SU-DHL-6 (cell line): ENCODE results near the gene LCORL.

Experiments
- H2AFZ ChIP-seq: fragments of 200-600 bp; sonication (generic); 2 replicates; pipeline ENCODE4 v1.6.1; 2014; ENCODE audit warnings: low read depth, mild to moderate bottlenecking, moderate library complexity, mixed read lengths, antibody characterized with exemption, low read length; ENCODE audit not compliant: severe bottlenecking
- H3F3A ChIP-seq: fragments of 200-600 bp; shearing (Covaris generic); 2 replicates; pipeline ENCODE4 v1.6.0; 2016; ENCODE audit warnings: antibody characterized with exemption, mild to moderate bottlenecking; ENCODE audit not compliant: insufficient read depth
- H3K27ac ChIP-seq: fragments of 200-600 bp; sonication (generic); 2 replicates; pipeline ENCODE4 v1.5.1; 2016; ENCODE audit warnings: low read depth, mild to moderate bottlenecking, low read length, moderate library complexity, mixed read lengths
- H3K27me3 ChIP-seq: fragments of 200-600 bp; sonication (generic), shearing (Covaris generic); 2 replicates; pipeline ENCODE4 v1.6.0; 2014; ENCODE audit warnings: mild to moderate bottlenecking, low read length
- H3K36me3 ChIP-seq: fragments of 200-600 bp; sonication (generic); 2 replicates; pipeline ENCODE4 v1.6.1; 2014; ENCODE audit warnings: mild to moderate bottlenecking, low read length, mixed read lengths
- H3K4me2 ChIP-seq: fragments of 300-600, 200-600 bp; shearing (Covaris generic), sonication (generic); 2 replicates; pipeline ENCODE4 v1.6.0; 2014; ENCODE audit warnings: low read length, low read depth, mild to moderate bottlenecking; ENCODE audit not compliant: poor library complexity, severe bottlenecking
- H3K4me3 ChIP-seq: fragments of 200-600 bp; sonication (generic); 2 replicates; pipeline ENCODE4 v1.5.1; 2014; ENCODE audit warnings: antibody characterized with exemption, low read length, mild to moderate bottlenecking, mixed read lengths; ENCODE audit not compliant: insufficient read depth, poor library complexity, severe bottlenecking
- H3K79me2 ChIP-seq: fragments of 200-600 bp; sonication (generic); 2 replicates; pipeline ENCODE4 v1.6.1; 2014; ENCODE audit warnings: mild to moderate bottlenecking, low read length, moderate library complexity; ENCODE audit not compliant: insufficient read depth
- H3K9ac ChIP-seq: fragments of 200-600 bp; sonication (generic); 2 replicates; pipeline ENCODE4 v1.7.0; 2014; ENCODE audit warnings: mild to moderate bottlenecking, low read length
- H3K9me2 ChIP-seq: fragments of 200-600 bp; sonication (generic); replicated peaks from 2 replicates; pipeline ENCODE4 v1.6.1; 2014; ENCODE audit warnings: low read length; ENCODE audit not compliant: insufficient read depth
- H3K9me3 ChIP-seq: fragments of 200-600 bp; sonication (generic); 2 replicates; pipeline ENCODE4 v1.6.1; 2014; ENCODE audit warnings: low read length, mixed read lengths; ENCODE audit not compliant: insufficient read depth
- H4K20me1 ChIP-seq: fragments of 200-600 bp; sonication (generic); 2 replicates; pipeline ENCODE4 v1.6.1; 2014; ENCODE audit warnings: low read depth, mild to moderate bottlenecking, antibody characterized with exemption, low read length, moderate library complexity, mixed read lengths
- CTCF ChIP-seq: fragments of 200-600 bp; sonication (generic); IDR thresholded peaks from one replicate; pipeline ENCODE4 v1.5.1; 2017; ENCODE audit warnings: antibody characterized with exemption, mild to moderate bottlenecking, low read length, moderate library complexity; ENCODE audit not compliant: insufficient read depth, poor library complexity, severe bottlenecking
- EZH2phosphoT487 ChIP-seq: fragments of 200-600 bp; sonication (generic), shearing (Covaris generic); conservative IDR thresholded peaks from 2 replicates; pipeline ENCODE4 v1.6.1; 2018; ENCODE audit warnings: mild to moderate bottlenecking, antibody characterized with exemption, low read length, moderate library complexity, mixed read lengths

Gene LCORL

GRCh38 chr4:17915439-17915838 is 106.1 kb downstream of the LCORL start:
- H3K27ac ChIP-seq: no peak overlapping the region
- no peaks in the 10 kb centered on the region for H4K20me1 ChIP-seq
- no peak overlapping the region for H3K9ac ChIP-seq
- no peak for TF ChIP-seq CTCF
- TF ChIP-seq EZH2phosphoT487: no peak
- H3K27me3 ChIP-seq: no peaks in the 10 kb centered on the region
- no peaks in the 10 kb centered on the region for H3K36me3 ChIP-seq
- no peaks in the 10 kb centered on the region for H3K9me2 ChIP-seq
- no peak overlapping the region for H2AFZ ChIP-seq
- no peak overlapping the region for H3K4me2 ChIP-seq
- H3K9me3 ChIP-seq: no peaks in the 10 kb centered on the region
- no peak overlapping the region for H3K4me3 ChIP-seq
- no peaks in the 10 kb centered on the region for H3F3A ChIP-seq
- H3K79me2 ChIP-seq: 0 out of 2 replicates have a peak, but pooled peaks cover 14% of the 10 kb centered on the region

DNA sequence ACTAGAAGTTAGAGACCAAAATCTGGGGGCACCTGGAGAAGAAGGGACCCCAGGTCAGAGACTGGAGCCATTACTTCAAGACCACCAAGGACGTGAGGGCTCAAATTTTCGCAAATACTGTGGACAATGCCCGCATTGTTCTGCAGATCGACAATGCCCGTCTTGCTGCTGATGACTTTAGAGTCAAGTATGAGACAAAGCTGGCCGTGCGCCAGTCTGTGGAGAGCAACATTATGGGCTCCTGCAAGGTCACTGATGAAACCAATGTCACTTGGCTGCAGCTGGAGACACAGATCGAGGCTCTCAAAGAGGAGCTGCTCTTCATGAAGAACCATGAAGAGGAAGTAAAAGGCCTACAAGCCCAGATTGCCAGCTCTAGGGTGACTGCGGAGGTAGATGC is 109.5 kb downstream of the LCORL start:
- Histone ChIP-seq H3K9ac (no peak overlapping the region), H3K4me3 (no peak overlapping the region), H3K27ac (no peak overlapping the region), H3F3A (no peaks in the 10 kb centered on the region), H3K36me3 (0 out of 2 replicates have a peak, but pooled peaks cover 3% of the 10 kb centered on the region), H4K20me1 (no peaks in the 10 kb centered on the region), H3K27me3 (no peaks in the 10 kb centered on the region), H3K9me2 (no peaks in the 10 kb centered on the region), H3K9me3 (no peaks in the 10 kb centered on the region), H2AFZ (no peak overlapping the region), H3K79me2 (no peaks in the 10 kb centered on the region), H3K4me2 (no peak overlapping the region)
- TF ChIP-seq CTCF: no peak
- TF ChIP-seq EZH2phosphoT487: no peak

DNA sequence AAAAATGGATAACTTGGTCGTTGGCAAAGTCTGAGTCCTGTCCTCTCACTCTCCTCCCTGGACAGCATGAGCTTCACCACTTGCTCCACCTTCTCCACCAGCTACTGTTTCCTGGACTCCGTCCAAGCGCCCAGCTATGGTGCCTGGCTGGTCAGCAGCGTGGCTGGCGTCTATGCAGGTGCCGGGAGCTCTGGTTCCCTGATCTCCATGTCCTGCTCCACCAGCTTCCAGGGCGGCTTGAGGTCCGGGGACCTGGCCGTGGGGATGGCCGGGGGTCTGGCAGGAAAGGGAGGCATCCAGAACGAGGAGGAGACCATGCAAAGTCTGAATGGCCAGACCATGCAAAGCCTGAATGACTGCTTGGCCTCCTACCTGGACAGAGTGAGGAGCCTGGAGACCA is 109.9 kb downstream of the LCORL start:
- Histone ChIP-seq H3K4me3 (no peak overlapping the region), H3K79me2 (no peaks in the 10 kb centered on the region), H3K9me2 (no peaks in the 10 kb centered on the region), H3K9me3 (no peaks in the 10 kb centered on the region), H4K20me1 (no peaks in the 10 kb centered on the region), H3K36me3 (0 out of 2 replicates have a peak, but pooled peaks cover 3% of the 10 kb centered on the region), H3K9ac (no peak overlapping the region), H3K4me2 (no peak overlapping the region), H3F3A (no peaks in the 10 kb centered on the region), H3K27me3 (no peaks in the 10 kb centered on the region), H2AFZ (no peak overlapping the region), H3K27ac (no peak overlapping the region)
- no peak for TF ChIP-seq CTCF
- no peak for TF ChIP-seq EZH2phosphoT487

- H3K4me2 ChIP-seq: no peak overlapping the region
- no peak overlapping the region for H3K27ac ChIP-seq
- H3K4me3 ChIP-seq: no peak overlapping the region
- no peaks in the 10 kb centered on the region for H3F3A ChIP-seq
- H3K9me3 ChIP-seq: no peaks in the 10 kb centered on the region
- no peaks in the 10 kb centered on the region for H3K27me3 ChIP-seq
- H3K9ac ChIP-seq: no peak overlapping the region
- no peaks in the 10 kb centered on the region for H4K20me1 ChIP-seq
- H3K9me2 ChIP-seq: no peaks in the 10 kb centered on the region
- no peaks in the 10 kb centered on the region for H3K79me2 ChIP-seq
- TF ChIP-seq EZH2phosphoT487 (no peak), CTCF (no peak)
- no peak overlapping the region for H2AFZ ChIP-seq
- H3K36me3 ChIP-seq: peaks cover 7% of the 10 kb centered on the region; the same call in 1 of the 2 replicates
Measured at GRCh38 chr4:17898553-17899055, 123.0 kb downstream of the LCORL start.
